ENCODE results near the gene MEIS2. TPM values are rescaled to one million over a fixed set of nuclear protein-coding genes. Genes with fewer than 3 reads are reported as not detected.

MEIS2 gene
- total RNA-seq, 1 donor from 2014 or later: 380 TPM

- FAIRE-seq (no peak), DNase-seq (ENCODE audit: low spot score in 2 of 2) (no peak)
Observed at GRCh38 chr15:37080261-37080921, 20.0 kb downstream of the MEIS2 start.

- no peak for DNase-seq (ENCODE audit: low spot score in 2 of 2)
Observed at GRCh38 chr15:37079726-37080125, 20.6 kb downstream of the MEIS2 start.

GRCh38 chr15:37078566-37078965 is 21.8 kb downstream of the MEIS2 start:
- DNase-seq (ENCODE audit: low spot score in 2 of 2) (no peak), FAIRE-seq (no peak)

More at GRCh38 chr15:37079726-37080125, 20.6 kb downstream of the MEIS2 start:
- FAIRE-seq: no peak

- DNase-seq (ENCODE audit: low spot score in 2 of 2): no peak
- no peak for FAIRE-seq
Observed at GRCh38 chr15:37077623-37078351, 22.6 kb downstream of the MEIS2 start.

- DNase-seq (ENCODE audit: low spot score in 2 of 2): no peak
- no peak for FAIRE-seq
Observed at GRCh38 chr15:37076543-37076942, 23.8 kb downstream of the MEIS2 start.

GRCh38 chr15:37075777-37076176 is 24.6 kb downstream of the MEIS2 start:
- DNase-seq (ENCODE audit: low spot score in 2 of 2) (no peak), FAIRE-seq (no peak)

- FAIRE-seq (no peak), DNase-seq (ENCODE audit: low spot score in 2 of 2) (no peak)
Observed at GRCh38 chr15:37072181-37072580, 28.2 kb downstream of the MEIS2 start.

- FAIRE-seq (no peak), DNase-seq (ENCODE audit: low spot score in 2 of 2) (no peak)
Observed at GRCh38 chr15:37071134-37071533, 29.2 kb downstream of the MEIS2 start.

GRCh38 chr15:37070686-37071085 is 29.7 kb downstream of the MEIS2 start:
- FAIRE-seq (no peak), DNase-seq (ENCODE audit: low spot score in 2 of 2) (no peak)

- DNase-seq (ENCODE audit: low spot score in 2 of 2) (no peak), FAIRE-seq (no peak)
Observed at GRCh38 chr15:37061996-37062395, 38.4 kb downstream of the MEIS2 start.

GRCh38 chr15:37059086-37059485 is 41.3 kb downstream of the MEIS2 start:
- no peak for FAIRE-seq
- DNase-seq (ENCODE audit: low spot score in 2 of 2): no peak

GRCh38 chr15:37058316-37058985 is 41.9 kb downstream of the MEIS2 start:
- no peak for DNase-seq (ENCODE audit: low spot score in 2 of 2)

GRCh38 chr15:37057831-37058230 is 42.5 kb downstream of the MEIS2 start:
- no peak for DNase-seq (ENCODE audit: low spot score in 2 of 2)
- no peak for FAIRE-seq

More at GRCh38 chr15:37058316-37058985, 41.9 kb downstream of the MEIS2 start:
- FAIRE-seq: no peak

- no peak for DNase-seq (ENCODE audit: low spot score in 2 of 2)
- no peak for FAIRE-seq
Observed at GRCh38 chr15:37057256-37057655, 43.1 kb downstream of the MEIS2 start.

GRCh38 chr15:37056177-37057121 is 43.9 kb downstream of the MEIS2 start:
- DNase-seq (ENCODE audit: low spot score in 2 of 2): no peak

GRCh38 chr15:37055481-37055880 is 44.9 kb downstream of the MEIS2 start:
- FAIRE-seq (no peak), DNase-seq (ENCODE audit: low spot score in 2 of 2) (no peak)

More at GRCh38 chr15:37056177-37057121, 43.9 kb downstream of the MEIS2 start:
- no peak for FAIRE-seq

- no peak for DNase-seq (ENCODE audit: low spot score in 2 of 2)
- FAIRE-seq: no peak
Observed at GRCh38 chr15:37054336-37054735, 46.0 kb downstream of the MEIS2 start.

GRCh38 chr15:37053166-37053565 is 47.2 kb downstream of the MEIS2 start:
- FAIRE-seq (no peak), DNase-seq (ENCODE audit: low spot score in 2 of 2) (no peak)

- FAIRE-seq (no peak), DNase-seq (ENCODE audit: low spot score in 2 of 2) (no peak)
Observed at GRCh38 chr15:37050345-37050744, 50.0 kb downstream of the MEIS2 start.

- DNase-seq (ENCODE audit: low spot score in 2 of 2): no peak
- no peak for FAIRE-seq
Observed at GRCh38 chr15:37046876-37047614, 53.3 kb downstream of the MEIS2 start.

Data from frontal cortex (tissue), 4 donors.